NCI-H345 (cell line): ENCODE data around the gene TIPARP.
A peak's percentile ranks its signal among the peaks of the same experiment; 100 is the strongest.

Source experiments
- DNase-seq: peaks from one replicate; lab custom pipeline; 2025; lab: John Stamatoyannopoulos, UW

TIPARP gene, protein sequence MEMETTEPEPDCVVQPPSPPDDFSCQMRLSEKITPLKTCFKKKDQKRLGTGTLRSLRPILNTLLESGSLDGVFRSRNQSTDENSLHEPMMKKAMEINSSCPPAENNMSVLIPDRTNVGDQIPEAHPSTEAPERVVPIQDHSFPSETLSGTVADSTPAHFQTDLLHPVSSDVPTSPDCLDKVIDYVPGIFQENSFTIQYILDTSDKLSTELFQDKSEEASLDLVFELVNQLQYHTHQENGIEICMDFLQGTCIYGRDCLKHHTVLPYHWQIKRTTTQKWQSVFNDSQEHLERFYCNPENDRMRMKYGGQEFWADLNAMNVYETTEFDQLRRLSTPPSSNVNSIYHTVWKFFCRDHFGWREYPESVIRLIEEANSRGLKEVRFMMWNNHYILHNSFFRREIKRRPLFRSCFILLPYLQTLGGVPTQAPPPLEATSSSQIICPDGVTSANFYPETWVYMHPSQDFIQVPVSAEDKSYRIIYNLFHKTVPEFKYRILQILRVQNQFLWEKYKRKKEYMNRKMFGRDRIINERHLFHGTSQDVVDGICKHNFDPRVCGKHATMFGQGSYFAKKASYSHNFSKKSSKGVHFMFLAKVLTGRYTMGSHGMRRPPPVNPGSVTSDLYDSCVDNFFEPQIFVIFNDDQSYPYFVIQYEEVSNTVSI

DNA sequence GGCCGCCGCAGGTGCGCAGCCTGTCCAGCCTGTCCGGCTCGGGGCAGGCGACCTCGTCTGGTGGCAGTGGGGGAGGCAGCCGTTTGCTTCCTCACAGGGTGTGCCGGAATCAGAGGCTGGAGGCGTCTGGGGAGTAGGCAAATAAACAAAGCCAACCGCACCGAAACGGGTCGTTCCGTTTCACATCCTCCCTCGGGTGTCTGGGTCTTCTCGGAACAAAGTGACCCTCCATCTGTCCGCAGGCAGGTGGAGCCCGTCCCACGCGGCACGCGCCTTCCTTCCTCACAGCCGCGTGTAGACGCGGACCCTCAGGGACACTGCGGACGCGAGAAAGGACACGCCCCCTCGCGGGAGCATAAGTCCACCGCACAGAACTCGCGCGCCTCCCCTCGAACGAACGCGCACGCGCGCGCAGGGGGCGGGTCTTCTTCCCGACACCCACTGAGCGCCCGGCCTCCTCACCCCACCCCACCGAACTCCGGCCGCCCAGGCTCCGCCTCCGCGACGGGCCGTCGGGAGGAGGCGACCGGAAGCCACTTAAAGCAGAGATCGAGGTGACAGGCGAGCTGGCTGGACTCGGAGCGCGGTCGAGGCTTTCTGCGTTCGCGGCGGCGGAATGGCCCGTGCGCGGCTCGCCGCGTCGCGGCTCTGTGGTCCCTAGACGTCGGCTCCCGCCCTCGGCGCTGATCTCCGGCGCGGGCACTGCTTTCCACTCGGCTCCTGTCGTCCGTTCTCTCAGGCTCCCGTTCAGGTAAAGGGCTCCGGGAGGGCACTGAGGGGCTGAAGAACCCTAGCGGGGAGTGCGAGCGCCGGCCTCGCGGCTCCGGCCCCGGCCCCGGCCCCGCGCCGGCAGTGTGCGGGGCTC is at the start of gene TIPARP:
Gene TIPARP (plus strand): TSS at position 545 of the 865 bp plus-strand sequence. CDS start 3,108 bp downstream, outside the sequence.
- peak; percentile 95 for DNase-seq

DNA sequence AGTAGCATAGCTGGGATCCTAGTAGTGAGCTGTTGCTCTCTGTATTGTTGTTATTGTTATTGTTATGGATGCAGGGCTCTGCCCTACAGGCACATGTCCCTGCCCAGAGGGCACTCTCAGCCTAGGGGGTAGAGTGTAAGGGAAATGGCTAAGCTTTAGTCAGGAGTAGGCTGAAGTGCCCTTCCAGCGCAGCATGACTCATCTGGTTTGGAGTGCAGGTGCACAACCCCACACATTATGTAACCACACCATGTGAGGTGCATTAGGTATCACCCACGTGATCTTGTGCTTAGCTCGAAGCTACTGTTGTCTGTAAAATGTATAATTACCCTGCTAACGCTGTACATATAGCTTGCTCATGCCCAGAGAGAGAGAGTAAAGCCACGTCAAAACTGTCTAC is 48.3 kb upstream of the TIPARP start:
- peak; percentile 95 for DNase-seq

DNA sequence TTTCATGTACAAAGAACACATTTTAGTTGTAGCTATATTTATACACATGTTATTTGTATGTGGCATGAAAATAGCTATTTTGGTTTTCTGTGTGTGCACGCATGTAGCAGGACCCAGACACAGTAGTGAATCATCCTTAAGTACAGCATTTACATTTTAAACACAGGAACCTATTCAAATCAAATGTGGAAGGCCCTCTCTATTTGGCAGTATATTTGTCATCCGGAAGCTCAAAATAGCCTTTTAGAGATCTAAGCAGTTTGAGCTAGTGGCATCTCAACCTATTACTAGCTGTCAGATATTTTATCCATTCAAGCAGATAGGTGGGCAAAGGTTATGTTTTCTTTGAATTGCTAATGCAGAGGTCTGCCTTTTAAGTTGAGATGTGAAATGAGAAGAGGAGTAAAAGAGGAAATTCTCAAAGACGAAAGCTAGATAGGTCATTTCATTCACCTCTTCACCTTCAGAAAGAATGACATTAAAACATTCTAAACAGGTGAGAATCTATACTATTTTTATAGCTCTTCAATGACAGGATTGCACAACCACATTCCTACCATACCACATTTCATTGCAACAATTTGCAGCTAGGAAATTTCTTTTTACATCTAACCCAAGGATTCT is 46.3 kb upstream of the TIPARP start:
- no peak for DNase-seq

DNA sequence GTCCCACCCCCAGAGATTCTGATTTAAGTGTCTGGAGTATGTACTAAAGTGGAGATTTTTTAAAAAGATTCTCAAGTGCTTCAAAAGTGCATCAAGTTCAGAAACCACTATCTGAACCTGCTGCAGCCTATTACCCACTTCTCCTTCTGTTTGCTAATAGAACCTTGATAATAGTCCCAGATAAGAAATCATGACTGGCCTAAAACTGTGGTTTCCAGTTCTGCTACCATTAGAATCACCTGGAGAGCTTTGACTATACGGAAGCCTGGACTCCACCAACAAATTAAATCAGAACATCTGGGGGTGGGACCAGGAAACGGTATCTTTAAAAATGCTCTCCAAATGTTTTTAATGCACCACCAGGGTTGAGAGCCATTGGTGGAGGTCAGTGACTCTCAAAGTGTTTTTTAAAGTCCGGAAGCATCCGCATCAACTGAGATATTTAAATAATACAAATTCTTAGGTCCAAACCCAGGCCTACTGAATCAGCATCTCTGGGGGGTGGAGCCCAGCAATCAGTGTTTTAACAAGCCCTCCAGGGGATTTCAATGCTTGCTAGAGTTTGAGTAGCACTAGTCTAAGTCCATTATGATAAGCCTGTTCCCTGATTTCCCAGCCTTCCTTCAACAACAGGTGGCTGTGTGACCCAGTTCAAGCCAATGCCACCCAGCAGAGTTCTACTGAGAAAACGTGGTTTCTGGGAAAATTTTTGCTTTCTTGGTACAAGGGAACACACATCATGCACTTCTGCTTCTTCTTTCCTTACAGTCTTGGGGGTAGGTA is 45.4 kb upstream of the TIPARP start:
- DNase-seq = no peak

DNA sequence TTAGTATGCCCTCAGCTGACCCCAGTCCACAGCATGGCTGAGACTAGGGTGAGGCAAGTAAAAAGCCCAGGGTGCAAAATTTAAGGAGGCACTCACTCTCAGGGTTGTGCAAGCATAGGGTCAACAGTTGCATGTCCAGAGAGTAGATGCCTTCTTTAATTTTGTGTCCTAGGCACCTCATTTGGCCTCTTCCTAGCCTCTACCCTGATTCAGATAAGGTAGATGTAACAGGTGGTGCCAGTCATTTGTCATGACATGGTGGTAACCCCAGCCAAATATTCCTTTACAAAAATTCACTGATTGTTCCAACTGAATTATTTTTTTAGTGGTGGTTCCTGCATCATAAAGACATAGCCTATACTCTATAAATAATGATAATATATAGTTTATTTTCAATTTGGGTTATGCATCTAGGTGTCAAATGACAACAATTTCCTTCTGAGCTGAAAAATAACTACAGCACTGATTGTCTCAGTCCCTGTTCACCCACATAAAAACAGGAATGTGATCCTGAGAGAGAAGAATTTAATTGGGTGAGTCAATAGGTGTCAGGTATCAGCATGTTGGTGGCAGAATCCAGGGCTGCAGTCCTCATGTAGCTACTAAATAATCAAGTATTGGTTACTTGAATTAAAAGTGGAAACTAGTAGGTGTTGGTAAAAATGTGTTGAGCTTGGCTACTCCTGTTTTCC is 44.2 kb upstream of the TIPARP start:
- no peak for DNase-seq

DNA sequence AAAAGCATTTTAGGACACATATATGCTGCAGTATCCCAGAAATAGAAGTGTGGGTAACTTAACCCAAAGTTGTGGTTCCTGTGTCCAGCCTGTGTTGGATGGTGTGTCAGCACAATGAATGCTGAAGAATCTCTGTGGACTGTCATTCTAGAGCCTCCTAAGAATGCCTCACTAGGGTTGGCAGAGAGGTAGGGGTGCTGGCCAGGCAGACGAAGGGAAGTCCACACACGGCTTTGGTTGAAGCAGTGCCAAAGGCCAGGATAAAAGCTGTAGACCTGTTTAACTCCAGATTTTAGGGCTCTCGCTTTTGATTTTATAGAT is 43.7 kb upstream of the TIPARP start:
- no peak for DNase-seq

DNA sequence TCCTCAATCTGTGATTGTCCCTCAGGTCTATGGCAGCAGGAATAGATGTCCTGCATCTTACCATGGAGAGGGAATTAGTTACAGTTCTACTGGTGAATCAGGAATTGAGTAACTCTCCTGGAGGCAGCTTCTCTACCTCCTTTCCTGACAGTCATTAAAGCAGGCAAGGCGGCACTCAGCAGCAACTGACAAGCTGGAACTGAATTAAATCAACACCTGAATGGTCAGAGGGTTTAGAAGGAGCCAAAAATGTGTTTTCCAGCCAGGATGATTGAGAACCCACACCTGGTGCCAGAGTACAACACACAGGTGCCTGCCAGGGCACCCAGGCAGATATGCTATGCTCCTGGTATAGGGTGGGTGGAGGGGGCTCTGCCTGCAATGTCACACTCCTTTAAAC is 43.1 kb upstream of the TIPARP start:
- no peak for DNase-seq

DNA sequence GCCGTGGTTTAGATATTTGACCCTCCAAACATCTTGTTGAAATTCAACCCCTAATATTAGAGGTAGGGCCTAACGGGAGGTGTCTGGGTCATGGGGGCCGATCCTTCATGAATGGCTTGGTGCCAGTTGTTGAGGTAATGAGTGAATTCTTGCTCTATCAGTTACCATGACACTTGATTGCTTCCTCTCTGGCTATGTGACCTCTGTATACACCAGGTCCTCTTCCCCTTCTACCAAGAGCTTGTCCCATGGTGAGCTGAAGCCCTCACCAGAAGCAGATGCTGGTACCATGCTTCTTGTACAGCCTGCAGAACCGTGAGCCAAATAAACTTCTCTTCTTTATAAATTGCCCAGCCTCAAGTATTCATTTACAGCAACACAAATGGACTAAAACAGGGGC is 41.8 kb upstream of the TIPARP start:
- DNase-seq = no peak

DNA sequence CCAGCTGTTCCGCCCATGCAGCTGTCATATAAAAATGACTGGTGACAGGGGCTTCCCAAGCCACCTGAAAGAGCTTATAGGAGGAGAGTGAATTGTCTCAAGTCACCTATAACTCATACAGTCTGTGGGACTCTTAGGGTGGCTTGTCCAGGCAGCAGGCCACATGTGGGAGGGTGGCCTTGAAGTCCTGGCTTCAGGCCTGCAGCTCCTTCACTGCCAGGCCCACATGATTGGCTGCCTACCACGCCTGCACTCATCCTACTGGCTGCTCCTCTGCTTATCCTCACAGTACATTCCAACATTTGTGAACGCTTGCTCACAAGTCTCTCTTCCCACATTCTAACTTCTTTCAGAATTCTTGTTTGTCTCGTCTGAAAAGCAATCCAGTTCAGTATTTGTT is 41.1 kb upstream of the TIPARP start:
- no peak for DNase-seq

DNA sequence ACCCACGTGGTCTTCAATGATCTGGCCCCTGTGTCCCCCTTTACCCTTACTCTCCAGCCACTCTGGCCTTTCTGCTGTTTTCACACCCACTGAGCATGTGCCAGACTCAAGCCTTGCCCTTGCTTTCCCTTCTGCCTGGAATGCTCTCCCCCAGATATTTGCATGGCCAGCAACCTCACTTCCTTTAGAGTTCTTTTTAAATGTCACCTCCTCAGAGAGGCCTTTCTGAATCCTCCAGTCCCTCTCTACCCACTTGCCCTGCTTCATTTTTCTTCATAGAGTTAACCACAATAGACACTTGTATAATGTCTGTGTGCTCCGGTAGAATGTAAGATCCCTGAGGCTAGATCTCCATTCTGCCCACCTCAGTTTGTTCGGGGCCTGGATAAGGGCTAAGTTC is 39.4 kb upstream of the TIPARP start:
- no peak for DNase-seq

DNA sequence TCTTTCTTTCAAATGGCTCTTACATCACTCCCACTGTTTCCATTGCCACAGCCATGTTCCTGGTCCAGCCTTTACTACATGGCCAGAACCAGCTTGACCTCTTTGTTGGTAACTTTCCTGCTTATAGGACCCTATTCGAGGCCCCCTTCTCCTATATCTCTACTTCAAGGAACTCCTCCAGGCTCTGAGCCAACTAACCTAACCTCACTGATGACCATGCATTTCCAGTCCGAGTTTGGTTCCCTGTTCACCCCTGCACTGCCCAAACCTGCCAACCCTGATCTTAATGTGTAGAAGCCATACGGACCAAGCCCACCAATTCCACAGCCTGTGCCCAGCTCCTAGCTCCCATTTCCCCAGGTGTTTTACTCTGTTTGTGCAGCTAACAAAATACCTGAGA is 38.4 kb upstream of the TIPARP start:
- DNase-seq = no peak

DNA sequence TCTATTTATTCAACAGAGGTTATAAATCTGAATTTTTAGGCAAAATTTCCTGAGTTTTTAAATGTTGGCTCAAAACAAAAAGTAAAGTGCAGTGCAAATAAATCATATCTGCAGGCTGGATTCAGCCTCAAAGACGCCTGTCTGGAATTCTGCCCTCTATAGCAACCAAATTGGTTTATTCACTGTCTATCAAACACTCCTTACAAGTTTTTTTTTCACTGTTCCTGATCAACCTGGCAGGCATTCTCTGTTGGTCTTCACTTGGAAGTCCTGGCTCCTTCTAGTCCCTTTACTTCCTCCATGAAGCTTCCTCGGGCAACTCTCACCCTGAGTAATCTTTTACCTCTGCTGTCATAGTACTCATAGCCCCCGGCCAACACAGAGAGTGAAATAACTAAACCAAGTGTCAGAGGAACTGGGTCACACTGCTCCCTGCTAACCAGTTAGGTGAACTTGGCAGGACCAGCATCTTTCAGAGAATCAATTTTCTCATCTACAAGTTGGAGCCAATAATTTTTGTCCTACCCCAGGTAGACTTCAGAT is 36.8 kb upstream of the TIPARP start:
- no peak for DNase-seq

DNA sequence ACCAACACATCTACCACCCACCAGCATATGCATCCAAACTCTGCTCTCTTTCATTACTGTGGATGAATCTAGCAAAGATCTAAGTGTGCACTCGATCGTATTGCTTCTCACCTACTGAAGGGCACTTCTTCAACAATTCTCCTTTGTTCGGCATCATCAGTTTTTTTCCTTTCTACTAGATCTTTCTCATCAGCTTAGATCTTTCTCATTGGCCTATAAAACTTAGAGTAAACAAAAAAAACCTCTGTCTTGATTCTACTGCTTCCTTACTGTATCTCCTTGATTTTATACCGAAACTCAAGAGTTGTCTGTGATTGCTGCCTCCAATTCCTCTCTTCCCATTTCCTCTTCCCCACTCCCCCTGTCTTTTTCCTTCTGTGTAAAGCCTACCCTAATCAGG is 36.1 kb upstream of the TIPARP start:
- no peak for DNase-seq

DNA sequence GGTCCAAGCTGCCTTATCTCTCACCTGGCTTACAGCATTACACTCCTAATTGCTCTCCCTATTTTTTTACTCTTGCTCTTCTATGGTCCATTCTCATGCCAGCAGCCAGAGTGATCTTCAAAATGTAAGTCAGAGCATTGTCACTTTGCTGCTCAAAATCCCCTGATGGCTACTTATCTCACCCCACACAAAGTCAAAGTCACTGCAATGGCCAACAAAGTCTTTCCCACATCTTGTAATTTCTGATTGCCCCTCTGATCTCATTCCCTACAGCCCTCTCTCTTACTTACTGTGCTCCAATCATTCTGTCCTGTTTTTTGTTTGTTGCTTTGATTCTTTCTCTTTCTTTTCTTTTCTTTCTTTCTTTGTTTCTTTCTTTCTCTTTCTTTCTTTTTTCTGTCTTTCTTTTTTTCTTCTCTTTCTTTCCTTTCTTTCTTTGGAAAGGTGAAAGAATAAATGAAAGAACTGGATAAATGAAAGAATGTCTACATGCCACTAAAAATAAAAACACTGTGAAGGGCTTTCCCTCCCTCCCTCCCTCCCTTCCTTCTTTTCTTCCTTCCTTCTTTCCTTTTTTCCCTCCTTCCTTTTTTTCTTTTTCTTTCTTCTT is 34.9 kb upstream of the TIPARP start:
- no peak for DNase-seq

DNA sequence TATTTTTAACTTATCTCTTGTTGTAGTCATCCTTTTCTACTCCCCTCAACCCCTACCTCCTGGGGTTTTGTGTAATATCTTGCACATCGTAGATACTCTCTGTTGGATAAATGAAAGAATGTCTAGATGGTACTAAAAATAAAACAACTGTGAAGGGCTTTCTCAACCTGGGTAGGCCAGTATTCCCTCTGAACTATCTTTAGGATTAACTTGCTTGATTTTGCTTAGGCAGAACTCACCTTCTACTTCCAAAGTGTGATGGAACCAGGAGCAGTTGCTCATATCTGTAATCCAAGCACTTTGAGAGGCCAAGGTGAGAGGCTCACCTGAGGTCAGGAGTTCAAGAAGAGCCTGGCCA is 32.8 kb upstream of the TIPARP start:
- DNase-seq = no peak

DNA sequence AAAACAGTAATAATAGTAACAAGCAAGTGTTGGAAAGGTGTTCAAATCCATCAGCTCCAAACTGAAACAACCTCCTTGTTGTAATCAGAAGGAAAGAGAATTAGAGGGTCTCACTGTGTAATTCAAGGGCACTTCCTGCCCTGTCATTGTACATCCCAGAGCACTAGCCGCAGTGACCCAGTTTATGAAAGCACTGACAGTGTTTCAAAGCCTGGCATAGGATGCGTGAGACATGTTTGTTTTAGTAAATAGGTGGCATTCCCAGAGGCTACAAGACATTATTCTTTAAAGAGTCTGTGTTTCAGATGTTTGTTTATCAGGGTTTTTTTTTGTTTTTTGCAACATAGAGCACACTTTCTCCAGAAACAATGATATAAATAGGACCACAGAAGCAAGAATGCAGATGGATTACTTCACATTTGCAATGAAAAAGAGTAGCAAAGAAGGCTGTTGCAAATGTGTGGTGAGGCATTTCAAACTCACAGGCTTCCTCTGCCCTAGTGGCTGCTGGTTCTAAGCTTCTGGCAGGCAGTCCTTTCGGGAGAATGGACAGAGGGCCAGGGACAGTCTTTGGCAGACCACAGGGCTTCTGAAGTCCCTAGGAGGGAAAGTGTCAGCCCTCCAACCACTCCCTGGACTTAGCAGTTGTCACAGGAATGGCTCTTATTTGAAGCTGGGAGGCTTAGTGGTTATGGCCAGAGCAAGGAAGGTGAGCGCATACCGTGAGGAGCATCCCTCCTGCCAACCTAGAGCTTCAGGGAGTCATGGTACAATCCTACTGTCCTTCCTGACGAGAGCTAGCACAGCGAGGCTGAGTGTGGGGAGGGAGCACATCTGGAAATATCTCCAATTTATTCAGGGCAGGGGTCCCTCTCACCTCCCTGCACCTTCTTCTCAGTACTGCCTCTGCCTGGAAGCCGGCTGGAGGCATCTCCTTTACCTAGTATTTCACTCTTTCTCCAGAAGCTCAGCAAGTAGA is 31.4 kb upstream of the TIPARP start:
- no peak for DNase-seq

DNA sequence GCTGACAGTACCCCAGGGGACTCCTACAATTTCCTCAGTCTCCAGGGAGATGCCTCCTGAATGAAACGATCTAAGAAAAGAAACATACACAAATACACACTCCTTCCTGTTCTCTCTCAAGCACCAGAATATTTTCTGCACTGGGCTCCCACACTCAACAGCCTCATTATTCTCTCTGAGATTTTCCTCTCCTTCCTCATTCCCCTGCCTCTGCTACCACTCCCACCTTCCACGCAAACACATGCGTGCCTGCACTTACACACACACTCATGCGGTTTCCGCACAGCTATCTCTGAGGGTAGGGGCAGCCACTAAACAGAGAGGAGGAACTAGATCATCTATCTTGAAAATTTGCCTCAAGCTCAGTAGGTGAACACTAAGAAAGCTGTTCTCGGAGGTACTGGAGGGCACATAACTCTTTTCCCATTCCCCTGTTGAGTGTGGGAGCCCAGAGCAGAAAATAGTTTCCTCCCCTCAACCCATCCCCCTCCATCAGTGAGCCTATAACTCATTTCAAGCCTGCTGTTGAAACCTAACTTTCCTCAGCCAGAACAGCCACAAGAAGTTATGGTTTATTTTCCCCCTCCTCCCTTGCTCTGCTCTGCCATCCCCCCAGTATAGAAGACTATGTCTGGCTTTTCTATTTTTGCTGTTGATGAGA is 30.5 kb upstream of the TIPARP start:
- no peak for DNase-seq

DNA sequence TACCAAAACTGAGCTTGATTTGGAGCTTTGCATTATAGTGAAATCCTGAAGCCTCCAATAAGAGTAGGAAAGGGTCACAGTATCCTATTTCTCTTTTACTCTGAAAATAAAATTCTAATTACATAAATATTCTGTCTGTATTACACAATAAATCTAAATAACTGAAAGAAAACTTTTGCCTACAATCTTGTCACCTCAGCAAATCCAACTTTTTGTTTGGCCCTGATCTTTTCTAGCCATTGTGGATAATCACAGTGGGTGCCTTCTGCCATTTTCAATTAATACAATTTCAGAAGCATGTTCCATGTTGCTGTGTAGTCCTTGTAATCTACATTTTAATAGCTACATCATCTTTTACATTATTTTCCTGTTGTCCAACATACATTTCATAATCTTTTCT is 29.4 kb upstream of the TIPARP start:
- no peak for DNase-seq

DNA sequence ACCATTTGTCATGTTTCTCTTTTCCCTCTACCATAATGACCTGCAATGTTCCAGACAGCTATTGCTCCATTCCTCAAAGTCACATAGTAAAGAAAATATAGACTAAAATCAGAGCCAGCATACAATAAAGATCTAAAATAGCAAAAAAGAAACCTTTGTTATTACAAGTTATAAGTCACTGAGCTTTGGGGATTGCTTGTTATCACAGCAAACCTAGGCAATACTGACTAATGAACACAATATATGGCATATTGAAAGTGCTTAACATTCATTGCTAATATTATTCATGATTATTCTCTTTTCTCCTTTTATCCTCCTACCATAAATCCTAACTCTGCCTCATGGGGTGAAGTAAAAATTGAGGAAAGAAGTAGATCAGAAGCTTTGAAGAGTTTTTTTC is 27.4 kb upstream of the TIPARP start:
- DNase-seq = no peak
